ENCODE results near the gene PIEZO2.
"Not testable (repeated sequence)": the region's sequence is repeated elsewhere in the genome, so short reads cannot be mapped to it uniquely, and the experiment has no call there.

PIEZO2 gene

GRCh38 chr18:10852385-10853303 lies 296.7 kb downstream of the PIEZO2 start:
- no peak overlapping the region for H3K4me2 ChIP-seq
- H3K4me3 ChIP-seq = no peak overlapping the region
- H4K20me1 ChIP-seq = no peaks in the 10 kb centered on the region
- no peaks in the 10 kb centered on the region for H3K27me3 ChIP-seq
- no peak overlapping the region for H3K27ac ChIP-seq
- no peak overlapping the region for H3K9ac ChIP-seq
- H3K9me3 ChIP-seq (replicated peaks in 1 of 11) = no peaks in the 10 kb centered on the region
- no peak for TF ChIP-seq Cebpa-rat (IDR thresholded peaks at IDR 0.05)
- no peaks in the 10 kb centered on the region for H3K36me3 ChIP-seq
- peaks cover 0 to 14% (median 6%) of the 10 kb centered on the region in 10 experiments; a peak in 8 of 20 replicates for H3K4me1 ChIP-seq

GRCh38 chr18:10851824-10852319 lies 297.5 kb downstream of the PIEZO2 start:
- no peak for TF ChIP-seq Cebpa-rat (IDR thresholded peaks at IDR 0.05)
- Histone ChIP-seq H3K4me1 (peaks cover 0 to 9% (median 2%) of the 10 kb centered on the region in 10 experiments; a peak in 8 of 20 replicates), H3K36me3 (no peaks in the 10 kb centered on the region), H4K20me1 (no peaks in the 10 kb centered on the region), H3K4me3 (no peak overlapping the region), H3K9me3 (replicated peaks in 1 of 11) (no peaks in the 10 kb centered on the region), H3K9ac (no peak overlapping the region), H3K4me2 (no peak overlapping the region), H3K27me3 (no peaks in the 10 kb centered on the region), H3K27ac (no peak overlapping the region)

- H3K27me3 ChIP-seq = no peaks in the 10 kb centered on the region
- peak overlapping the region in 1 of 11 experiments; percentile 20; a peak in 1 of 22 replicates for H3K4me2 ChIP-seq
- H3K4me3 ChIP-seq = no peak overlapping the region
- H3K36me3 ChIP-seq = no peaks in the 10 kb centered on the region
- H3K4me1 ChIP-seq = peaks cover 0 to 9% (median 0%) of the 10 kb centered on the region in 10 experiments; a peak in 1 of 20 replicates
- TF ChIP-seq Cebpa-rat (IDR thresholded peaks at IDR 0.05) = no peak
- H3K9ac ChIP-seq = no peak overlapping the region
- H3K9me3 ChIP-seq (replicated peaks in 1 of 11) = peaks cover 0 to 4% (median 0%) of the 10 kb centered on the region in 11 experiments; a peak in 1 of 22 replicates
- no peak overlapping the region for H3K27ac ChIP-seq
- no peaks in the 10 kb centered on the region for H4K20me1 ChIP-seq
These were observed 298.5 kb downstream of the PIEZO2 start for GRCh38 chr18:10850840-10851239.

GRCh38 chr18:10850216-10850615 lies 299.2 kb downstream of the PIEZO2 start:
- no peak for TF ChIP-seq Cebpa-rat (IDR thresholded peaks at IDR 0.05)
- Histone ChIP-seq H3K4me3 (no peak overlapping the region), H3K4me2 (no peak overlapping the region), H3K9me3 (replicated peaks in 1 of 11) (peaks cover 0 to 4% (median 0%) of the 10 kb centered on the region in 11 experiments; a peak in 1 of 22 replicates), H3K27ac (no peak overlapping the region), H3K4me1 (peaks cover 0 to 9% (median 0%) of the 10 kb centered on the region in 10 experiments; a peak in 1 of 20 replicates), H3K9ac (no peak overlapping the region), H4K20me1 (no peaks in the 10 kb centered on the region), H3K36me3 (no peaks in the 10 kb centered on the region), H3K27me3 (no peaks in the 10 kb centered on the region)

- Histone ChIP-seq H3K9me3 (replicated peaks in 1 of 11) (peaks cover 0 to 4% (median 0%) of the 10 kb centered on the region in 11 experiments; a peak in 1 of 22 replicates), H3K9ac (no peak overlapping the region), H3K4me2 (no peak overlapping the region), H4K20me1 (no peaks in the 10 kb centered on the region), H3K27me3 (no peaks in the 10 kb centered on the region), H3K36me3 (no peaks in the 10 kb centered on the region), H3K4me1 (peaks cover 0 to 9% (median 0%) of the 10 kb centered on the region in 10 experiments; a peak in 1 of 20 replicates), H3K4me3 (no peak overlapping the region), H3K27ac (no peak overlapping the region)
- TF ChIP-seq Cebpa-rat (IDR thresholded peaks at IDR 0.05) = no peak
These were observed 301.5 kb downstream of the PIEZO2 start for GRCh38 chr18:10847907-10848306.

GRCh38 chr18:10847408-10847790 lies 302.0 kb downstream of the PIEZO2 start:
- no peak overlapping the region for H3K4me3 ChIP-seq
- no peak for TF ChIP-seq Cebpa-rat (IDR thresholded peaks at IDR 0.05)
- no peaks in the 10 kb centered on the region for H3K36me3 ChIP-seq
- no peak overlapping the region for H3K27ac ChIP-seq
- no peak overlapping the region for H3K4me2 ChIP-seq
- peaks cover 0 to 4% (median 0%) of the 10 kb centered on the region in 11 experiments; a peak in 1 of 22 replicates for H3K9me3 ChIP-seq (replicated peaks in 1 of 11)
- no peaks in the 10 kb centered on the region for H3K27me3 ChIP-seq
- no peaks in the 10 kb centered on the region for H4K20me1 ChIP-seq
- no peak overlapping the region for H3K9ac ChIP-seq
- peaks cover 0 to 9% (median 0%) of the 10 kb centered on the region in 10 experiments; a peak in 1 of 20 replicates for H3K4me1 ChIP-seq

- H3K4me2 ChIP-seq = no peak overlapping the region; a peak in 1 of 22 replicates
- no peak overlapping the region for H3K27ac ChIP-seq
- no peaks in the 10 kb centered on the region for H3K27me3 ChIP-seq
- no peak overlapping the region for H3K9ac ChIP-seq
- no peaks in the 10 kb centered on the region for H4K20me1 ChIP-seq
- peaks cover 0 to 4% (median 0%) of the 10 kb centered on the region in 11 experiments; a peak in 1 of 22 replicates for H3K9me3 ChIP-seq (replicated peaks in 1 of 11)
- H3K4me1 ChIP-seq = peaks cover 0 to 9% (median 0%) of the 10 kb centered on the region in 10 experiments; a peak in 1 of 20 replicates
- TF ChIP-seq Cebpa-rat (IDR thresholded peaks at IDR 0.05) = no peak
- no peaks in the 10 kb centered on the region for H3K36me3 ChIP-seq
- no peak overlapping the region for H3K4me3 ChIP-seq
These were observed 302.5 kb downstream of the PIEZO2 start for GRCh38 chr18:10846657-10847407.

- not testable (repeated sequence) for H3K27ac ChIP-seq; H3K4me2 ChIP-seq; H3K4me3 ChIP-seq; H3K27me3 ChIP-seq; H3K36me3 ChIP-seq; H3K9ac ChIP-seq; H3K4me1 ChIP-seq; H3K9me3 ChIP-seq (replicated peaks in 1 of 11); H4K20me1 ChIP-seq
These were observed 303.3 kb downstream of the PIEZO2 start for GRCh38 chr18:10846035-10846434.

GRCh38 chr18:10843565-10843964 lies 305.8 kb downstream of the PIEZO2 start:
- Histone ChIP-seq H3K9me3 (replicated peaks in 1 of 11) (peaks cover 0 to 4% (median 0%) of the 10 kb centered on the region in 11 experiments; a peak in 1 of 22 replicates), H3K4me1 (no peaks in the 10 kb centered on the region; a peak in 1 of 20 replicates), H3K4me2 (no peak overlapping the region), H3K36me3 (no peaks in the 10 kb centered on the region), H3K27ac (no peak overlapping the region), H3K9ac (no peak overlapping the region), H4K20me1 (no peaks in the 10 kb centered on the region), H3K4me3 (no peak overlapping the region), H3K27me3 (no peaks in the 10 kb centered on the region)
- TF ChIP-seq Cebpa-rat (IDR thresholded peaks at IDR 0.05) = no peak
